ENCODE measurements around the gene ITPRID1. TPM values are rescaled to one million over a fixed set of nuclear protein-coding genes. Genes with fewer than 3 reads are reported as not detected.

Gene ITPRID1
- total and polyA plus RNA-seq, 2 of the 8 experiments (the other 6 are each of a cell fraction or from before 2014, with no cell fraction given), result 0.09 to 0.47 TPM

DNA sequence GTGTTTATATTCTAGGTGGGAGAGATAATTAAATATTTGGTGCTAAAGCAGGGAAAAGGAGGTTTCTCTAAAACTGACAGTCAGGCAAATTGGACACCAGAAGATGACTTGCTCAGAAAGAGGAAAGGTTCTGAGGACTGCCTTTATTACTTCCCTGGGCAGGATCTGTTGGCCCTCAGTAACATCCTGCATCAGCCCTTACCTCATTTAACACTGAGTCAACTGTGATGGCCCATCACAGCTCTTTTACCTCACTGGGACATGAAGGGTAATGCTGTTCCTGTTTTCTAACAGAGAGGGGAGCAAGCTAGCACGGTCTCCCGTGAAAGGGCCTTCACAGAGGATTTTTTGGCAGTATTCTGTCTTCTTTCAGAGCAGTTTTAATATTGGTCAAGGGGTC lies 185.2 kb downstream of the ITPRID1 start (continued):
- TF ChIP-seq FOSL1 (IDR thresholded peaks at IDR 0.05; ENCODE audit: insufficient read depth, low read depth, low read length), result no peak
- TF ChIP-seq CREB1 (IDR thresholded peaks at IDR 0.05), result no peak
- TF ChIP-seq KDM5A (IDR thresholded peaks at IDR 0.05; ENCODE audit: low read length), result no peak
- no peak for TF ChIP-seq CTBP2 (IDR thresholded peaks at IDR 0.05; ENCODE audit: borderline replicate concordance, insufficient read depth, insufficient read length, low read length)
- no peak for TF ChIP-seq POLR2A (IDR thresholded peaks at IDR 0.05; ENCODE audit: control extremely low read depth in 1 of 2, low read depth in 2 of 2, low read length in 2 of 2)
- TF ChIP-seq NANOG (IDR thresholded peaks at IDR 0.05; ENCODE audit: insufficient read depth, low read depth, low read length, poor library complexity, severe bottlenecking), result no peak
- TF ChIP-seq, protein P1, sequence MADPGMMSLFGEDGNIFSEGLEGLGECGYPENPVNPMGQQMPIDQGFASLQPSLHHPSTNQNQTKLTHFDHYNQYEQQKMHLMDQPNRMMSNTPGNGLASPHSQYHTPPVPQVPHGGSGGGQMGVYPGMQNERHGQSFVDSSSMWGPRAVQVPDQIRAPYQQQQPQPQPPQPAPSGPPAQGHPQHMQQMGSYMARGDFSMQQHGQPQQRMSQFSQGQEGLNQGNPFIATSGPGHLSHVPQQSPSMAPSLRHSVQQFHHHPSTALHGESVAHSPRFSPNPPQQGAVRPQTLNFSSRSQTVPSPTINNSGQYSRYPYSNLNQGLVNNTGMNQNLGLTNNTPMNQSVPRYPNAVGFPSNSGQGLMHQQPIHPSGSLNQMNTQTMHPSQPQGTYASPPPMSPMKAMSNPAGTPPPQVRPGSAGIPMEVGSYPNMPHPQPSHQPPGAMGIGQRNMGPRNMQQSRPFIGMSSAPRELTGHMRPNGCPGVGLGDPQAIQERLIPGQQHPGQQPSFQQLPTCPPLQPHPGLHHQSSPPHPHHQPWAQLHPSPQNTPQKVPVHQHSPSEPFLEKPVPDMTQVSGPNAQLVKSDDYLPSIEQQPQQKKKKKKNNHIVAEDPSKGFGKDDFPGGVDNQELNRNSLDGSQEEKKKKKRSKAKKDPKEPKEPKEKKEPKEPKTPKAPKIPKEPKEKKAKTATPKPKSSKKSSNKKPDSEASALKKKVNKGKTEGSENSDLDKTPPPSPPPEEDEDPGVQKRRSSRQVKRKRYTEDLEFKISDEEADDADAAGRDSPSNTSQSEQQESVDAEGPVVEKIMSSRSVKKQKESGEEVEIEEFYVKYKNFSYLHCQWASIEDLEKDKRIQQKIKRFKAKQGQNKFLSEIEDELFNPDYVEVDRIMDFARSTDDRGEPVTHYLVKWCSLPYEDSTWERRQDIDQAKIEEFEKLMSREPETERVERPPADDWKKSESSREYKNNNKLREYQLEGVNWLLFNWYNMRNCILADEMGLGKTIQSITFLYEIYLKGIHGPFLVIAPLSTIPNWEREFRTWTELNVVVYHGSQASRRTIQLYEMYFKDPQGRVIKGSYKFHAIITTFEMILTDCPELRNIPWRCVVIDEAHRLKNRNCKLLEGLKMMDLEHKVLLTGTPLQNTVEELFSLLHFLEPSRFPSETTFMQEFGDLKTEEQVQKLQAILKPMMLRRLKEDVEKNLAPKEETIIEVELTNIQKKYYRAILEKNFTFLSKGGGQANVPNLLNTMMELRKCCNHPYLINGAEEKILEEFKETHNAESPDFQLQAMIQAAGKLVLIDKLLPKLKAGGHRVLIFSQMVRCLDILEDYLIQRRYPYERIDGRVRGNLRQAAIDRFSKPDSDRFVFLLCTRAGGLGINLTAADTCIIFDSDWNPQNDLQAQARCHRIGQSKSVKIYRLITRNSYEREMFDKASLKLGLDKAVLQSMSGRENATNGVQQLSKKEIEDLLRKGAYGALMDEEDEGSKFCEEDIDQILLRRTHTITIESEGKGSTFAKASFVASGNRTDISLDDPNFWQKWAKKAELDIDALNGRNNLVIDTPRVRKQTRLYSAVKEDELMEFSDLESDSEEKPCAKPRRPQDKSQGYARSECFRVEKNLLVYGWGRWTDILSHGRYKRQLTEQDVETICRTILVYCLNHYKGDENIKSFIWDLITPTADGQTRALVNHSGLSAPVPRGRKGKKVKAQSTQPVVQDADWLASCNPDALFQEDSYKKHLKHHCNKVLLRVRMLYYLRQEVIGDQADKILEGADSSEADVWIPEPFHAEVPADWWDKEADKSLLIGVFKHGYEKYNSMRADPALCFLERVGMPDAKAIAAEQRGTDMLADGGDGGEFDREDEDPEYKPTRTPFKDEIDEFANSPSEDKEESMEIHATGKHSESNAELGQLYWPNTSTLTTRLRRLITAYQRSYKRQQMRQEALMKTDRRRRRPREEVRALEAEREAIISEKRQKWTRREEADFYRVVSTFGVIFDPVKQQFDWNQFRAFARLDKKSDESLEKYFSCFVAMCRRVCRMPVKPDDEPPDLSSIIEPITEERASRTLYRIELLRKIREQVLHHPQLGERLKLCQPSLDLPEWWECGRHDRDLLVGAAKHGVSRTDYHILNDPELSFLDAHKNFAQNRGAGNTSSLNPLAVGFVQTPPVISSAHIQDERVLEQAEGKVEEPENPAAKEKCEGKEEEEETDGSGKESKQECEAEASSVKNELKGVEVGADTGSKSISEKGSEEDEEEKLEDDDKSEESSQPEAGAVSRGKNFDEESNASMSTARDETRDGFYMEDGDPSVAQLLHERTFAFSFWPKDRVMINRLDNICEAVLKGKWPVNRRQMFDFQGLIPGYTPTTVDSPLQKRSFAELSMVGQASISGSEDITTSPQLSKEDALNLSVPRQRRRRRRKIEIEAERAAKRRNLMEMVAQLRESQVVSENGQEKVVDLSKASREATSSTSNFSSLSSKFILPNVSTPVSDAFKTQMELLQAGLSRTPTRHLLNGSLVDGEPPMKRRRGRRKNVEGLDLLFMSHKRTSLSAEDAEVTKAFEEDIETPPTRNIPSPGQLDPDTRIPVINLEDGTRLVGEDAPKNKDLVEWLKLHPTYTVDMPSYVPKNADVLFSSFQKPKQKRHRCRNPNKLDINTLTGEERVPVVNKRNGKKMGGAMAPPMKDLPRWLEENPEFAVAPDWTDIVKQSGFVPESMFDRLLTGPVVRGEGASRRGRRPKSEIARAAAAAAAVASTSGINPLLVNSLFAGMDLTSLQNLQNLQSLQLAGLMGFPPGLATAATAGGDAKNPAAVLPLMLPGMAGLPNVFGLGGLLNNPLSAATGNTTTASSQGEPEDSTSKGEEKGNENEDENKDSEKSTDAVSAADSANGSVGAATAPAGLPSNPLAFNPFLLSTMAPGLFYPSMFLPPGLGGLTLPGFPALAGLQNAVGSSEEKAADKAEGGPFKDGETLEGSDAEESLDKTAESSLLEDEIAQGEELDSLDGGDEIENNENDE (IDR thresholded peaks at IDR 0.05; ENCODE audit: insufficient replicate concordance, low read length), result no peak
- TF ChIP-seq, protein P2, sequence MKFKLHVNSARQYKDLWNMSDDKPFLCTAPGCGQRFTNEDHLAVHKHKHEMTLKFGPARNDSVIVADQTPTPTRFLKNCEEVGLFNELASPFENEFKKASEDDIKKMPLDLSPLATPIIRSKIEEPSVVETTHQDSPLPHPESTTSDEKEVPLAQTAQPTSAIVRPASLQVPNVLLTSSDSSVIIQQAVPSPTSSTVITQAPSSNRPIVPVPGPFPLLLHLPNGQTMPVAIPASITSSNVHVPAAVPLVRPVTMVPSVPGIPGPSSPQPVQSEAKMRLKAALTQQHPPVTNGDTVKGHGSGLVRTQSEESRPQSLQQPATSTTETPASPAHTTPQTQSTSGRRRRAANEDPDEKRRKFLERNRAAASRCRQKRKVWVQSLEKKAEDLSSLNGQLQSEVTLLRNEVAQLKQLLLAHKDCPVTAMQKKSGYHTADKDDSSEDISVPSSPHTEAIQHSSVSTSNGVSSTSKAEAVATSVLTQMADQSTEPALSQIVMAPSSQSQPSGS (IDR thresholded peaks at IDR 0.05; ENCODE audit: low read length), result no peak
- no peak for TF ChIP-seq KDM4A (IDR thresholded peaks at IDR 0.05; ENCODE audit: low read depth, low read length, severe bottlenecking)
